Natural killer cell (primary cell): ENCODE data around the gene NLRP14. TPM values are rescaled to one million over a fixed set of nuclear protein-coding genes. Genes with fewer than 3 reads are reported as not detected.

Experiments used
- ATAC-seq, 3 donors: fragments of 150-1000 bp in 2 of 3; fragments of 200-7000 bp in 1 of 3; cut with Tn5 transposase; 1 replicate in 1 of 3; 2 replicates in 2 of 3; pipeline ENCODE4 v1.10.0; 2021; ENCODE audit warnings: mild to moderate bottlenecking in 2 of 3, moderate library complexity in 2 of 3
- DNase-seq, 2 donors: peaks; one replicate each; pipeline versions ENCODE4 v3.0.0 to v3.0.0-alpha.2; 2013 to 2021; ENCODE audit warnings: mixed read lengths in 1 of 2
- H3K27ac ChIP-seq: one replicate; pipeline ENCODE4 v1.5.1; 2013; ENCODE audit warnings: mild to moderate bottlenecking, low read length
- H3K27me3 ChIP-seq: one replicate; pipeline ENCODE4 v1.6.1; 2013; ENCODE audit warnings: low read length; ENCODE audit not compliant: control insufficient read depth, insufficient read depth
- H3K36me3 ChIP-seq: one replicate; pipeline ENCODE4 v1.6.1; 2013; ENCODE audit warnings: low read length; ENCODE audit not compliant: control insufficient read depth, insufficient read depth
- H3K4me1 ChIP-seq: one replicate; pipeline ENCODE4 v1.6.1; 2013; ENCODE audit warnings: low read length; ENCODE audit not compliant: control insufficient read depth, insufficient read depth
- H3K4me3 ChIP-seq: one replicate; pipeline ENCODE4 v1.5.1; 2013; ENCODE audit warnings: low read length
- H3K9me3 ChIP-seq: one replicate; pipeline ENCODE4 v1.6.1; 2013; ENCODE audit warnings: low read length; ENCODE audit not compliant: control insufficient read depth, insufficient read depth
- H3K27ac Mint-ChIP-seq, 2 donors: one replicate each; pipeline ENCODE4 v1.8.0; 2022; ENCODE audit warnings: mild to moderate bottlenecking in 2 of 2, mixed read lengths in 2 of 2, moderate library complexity in 1 of 2
- H3K27me3 Mint-ChIP-seq, 2 donors: one replicate each; pipeline ENCODE4 v1.8.0; 2022; ENCODE audit warnings: low read depth in 2 of 2, mixed read lengths in 2 of 2
- H3K36me3 Mint-ChIP-seq: one replicate; pipeline ENCODE4 v1.8.0; 2022; ENCODE audit warnings: mixed read lengths
- H3K4me1 Mint-ChIP-seq, 2 donors: one replicate each; pipeline ENCODE4 v1.8.0; 2022; ENCODE audit warnings: mixed read lengths in 2 of 2
- H3K4me3 Mint-ChIP-seq: one replicate; pipeline ENCODE4 v1.8.0; 2022; ENCODE audit warnings: mild to moderate bottlenecking, moderate library complexity, mixed read lengths
- H3K9me3 Mint-ChIP-seq, 2 donors: one replicate each; pipeline ENCODE4 v1.8.0; 2022; ENCODE audit warnings: mixed read lengths in 2 of 2
- CTCF ChIP-seq: fragments of 200-600 bp; IDR thresholded peaks from one replicate; pipeline ENCODE4 v1.8.0; 2022; ENCODE audit warnings: antibody characterized with exemption
- WGBS: methylation state at CpG from one replicate; pipeline ENCODE4 v1.1.7; 2013; ENCODE audit warnings: missing lambda C conversion rate; ENCODE audit not compliant: insufficient coverage; 5-methylcytosine and 5-hydroxymethylcytosine counted together
- intact Hi-C: fragments of 100-400 bp; cut with micrococcal nuclease; formaldehyde crosslinking; loops from one replicate; pipeline ENCODE4 v1.14.2; 2022
- total RNA-seq, 4 donors: library from RNA; stranded (reverse); fragments of 120-200 nt in 1 of 4; gene quantifications; one replicate each; pipeline versions ENCODE4 v1.2.3 to v1.2.4, GENCODE V29; 2013 to 2022

NLRP14 gene
- total RNA-seq, 3 donors from 2014 or later (not counting 1 experiment from before 2014, with no cell fraction given): not detected

GRCh38 chr11:7088921-7089320, 68.6 kb downstream of the NLRP14 start, which contains the start of gene RBMXL2:
RBMXL2 (plus strand) TSS chr11:7088998; CDS start chr11:7089121, 123 bp downstream.
- no peaks in the 10 kb centered on the region for H3K9me3 ChIP-seq
- TF ChIP-seq CTCF: no peak
- no peak within 1 kb of the TSS for H3K27ac ChIP-seq
- intact Hi-C loops: no loop called here
- no peak within 1 kb of the TSS for H3K4me3 ChIP-seq
- Mint-ChIP-seq H3K4me1 (no peaks in the 10 kb centered on the region), H3K9me3 (no peaks in the 10 kb centered on the region), H3K36me3 (no peaks in the 10 kb centered on the region), H3K27ac (no peak within 1 kb of the TSS), H3K4me3 (no peak within 1 kb of the TSS), H3K27me3 (peaks cover 6 to 35% of the 10 kb centered on the region in 2 donors)
- 83% methylated on average over 45 of the region's 45 CpGs for WGBS
- ATAC-seq: no peak
- no peaks in the 10 kb centered on the region for H3K4me1 ChIP-seq
- H3K36me3 ChIP-seq: no peaks in the 10 kb centered on the region
- peaks cover 13% of the 10 kb centered on the region for H3K27me3 ChIP-seq
- DNase-seq: no peak

GRCh38 chr11:7089328-7090251, 69.3 kb downstream of the NLRP14 start:
- Histone ChIP-seq H3K27me3 (peaks cover 13% of the 10 kb centered on the region), H3K9me3 (no peaks in the 10 kb centered on the region), H3K27ac (no peak overlapping the region), H3K4me3 (no peak overlapping the region), H3K36me3 (no peaks in the 10 kb centered on the region), H3K4me1 (no peaks in the 10 kb centered on the region)
- Mint-ChIP-seq H3K4me1 (no peaks in the 10 kb centered on the region), H3K9me3 (no peaks in the 10 kb centered on the region), H3K4me3 (no peak overlapping the region), H3K27me3 (peaks cover 8 to 41% of the 10 kb centered on the region in 2 donors), H3K27ac (no peak overlapping the region), H3K36me3 (no peaks in the 10 kb centered on the region)
- WGBS: 89% methylated on average over 111 of the region's 111 CpGs
- DNase-seq (no peak), ATAC-seq (no peak)
- TF ChIP-seq CTCF: no peak
- intact Hi-C loops: no loop called here

DNA sequence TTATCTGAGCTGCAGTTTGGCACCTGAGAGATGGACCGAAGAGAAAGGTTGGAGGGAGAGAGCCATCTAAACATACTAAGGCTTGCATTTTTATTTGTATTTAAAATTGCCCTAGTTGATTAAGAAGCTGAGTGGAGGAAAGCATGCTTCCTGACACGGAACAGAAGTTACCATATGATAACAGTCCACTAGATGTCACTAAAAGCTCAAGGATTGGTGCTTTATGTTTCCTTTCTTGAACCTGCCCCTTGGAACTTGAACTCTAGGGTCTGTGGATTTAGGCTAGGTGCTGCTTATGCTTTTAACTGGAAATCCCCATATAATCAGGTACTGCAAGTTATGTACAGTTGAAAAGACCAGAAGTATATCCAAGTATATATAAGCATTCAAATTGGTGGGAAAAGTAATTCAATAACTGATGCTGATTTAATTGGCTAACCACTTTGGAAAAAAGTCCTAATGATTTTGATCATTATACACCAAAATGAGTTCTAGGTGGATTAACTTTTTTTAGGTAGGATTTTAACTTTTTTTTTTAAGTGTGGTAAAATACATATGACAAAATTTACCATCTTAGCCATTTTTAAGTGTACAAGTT, 78.1 kb downstream of the NLRP14 start:
- Histone ChIP-seq H3K27ac (no peak overlapping the region), H3K36me3 (no peaks in the 10 kb centered on the region), H3K9me3 (no peaks in the 10 kb centered on the region), H3K4me1 (no peaks in the 10 kb centered on the region), H3K27me3 (peaks cover 3% of the 10 kb centered on the region), H3K4me3 (no peak overlapping the region)
- Mint-ChIP-seq H3K27ac (no peak overlapping the region), H3K4me3 (no peak overlapping the region), H3K27me3 (peaks cover 10 to 20% of the 10 kb centered on the region in 2 donors), H3K36me3 (no peaks in the 10 kb centered on the region), H3K9me3 (no peaks in the 10 kb centered on the region), H3K4me1 (no peaks in the 10 kb centered on the region)
- TF ChIP-seq CTCF: peak; percentile 57
- ATAC-seq: peak in 2 of 3 donors; percentile 52 to 67
- DNase-seq: peak in 1 of 2 donors; percentile 74
- intact Hi-C loops: loop anchor here (1.0 to 2.0 kb wide), 3 partner anchors 344 to 596 kb away; no protein-coding TSS in a partner anchor
- WGBS: 10% methylated on average over 2 of the region's 2 CpGs
